ENCODE results near the gene EIF4G3. TPM values are rescaled to one million over a fixed set of nuclear protein-coding genes. Genes with fewer than 3 reads are reported as not detected.
"Not testable (repeated sequence)": the region's sequence is repeated elsewhere in the genome, so short reads cannot be mapped to it uniquely, and the experiment has no call there.

EIF4G3 gene
- polyA plus RNA-seq, 3 donors, result 5.1 to 34.2 (median 5.8) TPM

DNA sequence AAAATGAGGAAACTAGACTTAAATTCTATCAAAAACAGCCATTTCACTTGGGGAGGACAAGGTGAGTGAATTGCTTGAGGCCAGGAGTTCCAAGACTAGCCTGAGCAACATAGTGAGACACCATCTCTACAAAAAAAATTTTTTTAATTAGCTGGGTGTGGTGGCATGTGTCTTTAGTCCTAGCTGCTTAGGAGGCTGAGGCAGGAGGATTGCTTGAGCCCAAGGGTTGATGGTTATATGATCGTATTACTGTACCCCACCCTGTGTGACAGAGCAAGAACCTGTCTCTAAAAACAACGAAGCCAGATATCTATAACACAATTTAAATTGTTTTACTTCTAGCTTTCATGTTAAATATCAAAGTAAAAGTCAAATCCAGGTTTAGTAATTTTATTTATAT, 263.5 kb downstream of the EIF4G3 start:
- Histone ChIP-seq H3K9me3 (replicated peaks in 1 of 2; ENCODE audit: control insufficient read depth in 1 of 2, insufficient read depth in 1 of 2, low read length in 2 of 2) (no peaks in the 10 kb centered on the region), H2AFZ (ENCODE audit: insufficient read depth, low read depth, low read length, poor library complexity, severe bottlenecking) (no peak overlapping the region), H3K4me3 (replicated peaks in 1 of 3; ENCODE audit: low read depth in 2 of 3, low read length in 3 of 3) (no peak overlapping the region), H4K20me1 (ENCODE audit: insufficient read depth, low read length) (no peaks in the 10 kb centered on the region), H3K4me2 (replicated peaks; ENCODE audit: extremely low read depth, low read length, poor library complexity, severe bottlenecking) (no peak overlapping the region), H3K27me3 (ENCODE audit: control insufficient read depth in 2 of 2, insufficient read depth in 2 of 2, low read length in 2 of 2) (no peaks in the 10 kb centered on the region), H3K79me2 (ENCODE audit: insufficient read depth, low read length) (no peaks in the 10 kb centered on the region), H3K9ac (ENCODE audit: insufficient read depth, low read length, poor library complexity, severe bottlenecking) (no peak overlapping the region), H3K36me3 (replicated peaks in 1 of 2; ENCODE audit: control insufficient read depth in 1 of 2, insufficient read depth in 2 of 2, low read length in 2 of 2) (peaks cover 0 to 6% of the 10 kb centered on the region in 2 donors), H3K27ac (ENCODE audit: low read depth in 1 of 2, low read length in 2 of 2) (no peak overlapping the region), H3K4me1 (ENCODE audit: control insufficient read depth in 1 of 2, insufficient read depth in 2 of 2, low read length in 2 of 2) (no peaks in the 10 kb centered on the region)
- H3K4me1 Mint-ChIP-seq, result no peaks in the 10 kb centered on the region
- TF ChIP-seq, protein P1, sequence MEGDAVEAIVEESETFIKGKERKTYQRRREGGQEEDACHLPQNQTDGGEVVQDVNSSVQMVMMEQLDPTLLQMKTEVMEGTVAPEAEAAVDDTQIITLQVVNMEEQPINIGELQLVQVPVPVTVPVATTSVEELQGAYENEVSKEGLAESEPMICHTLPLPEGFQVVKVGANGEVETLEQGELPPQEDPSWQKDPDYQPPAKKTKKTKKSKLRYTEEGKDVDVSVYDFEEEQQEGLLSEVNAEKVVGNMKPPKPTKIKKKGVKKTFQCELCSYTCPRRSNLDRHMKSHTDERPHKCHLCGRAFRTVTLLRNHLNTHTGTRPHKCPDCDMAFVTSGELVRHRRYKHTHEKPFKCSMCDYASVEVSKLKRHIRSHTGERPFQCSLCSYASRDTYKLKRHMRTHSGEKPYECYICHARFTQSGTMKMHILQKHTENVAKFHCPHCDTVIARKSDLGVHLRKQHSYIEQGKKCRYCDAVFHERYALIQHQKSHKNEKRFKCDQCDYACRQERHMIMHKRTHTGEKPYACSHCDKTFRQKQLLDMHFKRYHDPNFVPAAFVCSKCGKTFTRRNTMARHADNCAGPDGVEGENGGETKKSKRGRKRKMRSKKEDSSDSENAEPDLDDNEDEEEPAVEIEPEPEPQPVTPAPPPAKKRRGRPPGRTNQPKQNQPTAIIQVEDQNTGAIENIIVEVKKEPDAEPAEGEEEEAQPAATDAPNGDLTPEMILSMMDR (IDR thresholded peaks at IDR 0.05), result no peak
- no peaks in the 10 kb centered on the region for H3K27me3 Mint-ChIP-seq (ENCODE audit: low read depth in 3 of 3)
- H3K9me3 Mint-ChIP-seq, result no peaks in the 10 kb centered on the region
- peaks cover 18 to 29% of the 10 kb centered on the region in 2 donors for H3K36me3 Mint-ChIP-seq
- no peak overlapping the region for H3K27ac Mint-ChIP-seq
- no peak for DNase-seq
- intact Hi-C loops (cut with micrococcal nuclease), result no loop called here
- no peak overlapping the region for H3K4me3 Mint-ChIP-seq
- WGBS (ENCODE audit: insufficient coverage), result no CpG with 5 or more reads among the region's 2 CpGs

DNA sequence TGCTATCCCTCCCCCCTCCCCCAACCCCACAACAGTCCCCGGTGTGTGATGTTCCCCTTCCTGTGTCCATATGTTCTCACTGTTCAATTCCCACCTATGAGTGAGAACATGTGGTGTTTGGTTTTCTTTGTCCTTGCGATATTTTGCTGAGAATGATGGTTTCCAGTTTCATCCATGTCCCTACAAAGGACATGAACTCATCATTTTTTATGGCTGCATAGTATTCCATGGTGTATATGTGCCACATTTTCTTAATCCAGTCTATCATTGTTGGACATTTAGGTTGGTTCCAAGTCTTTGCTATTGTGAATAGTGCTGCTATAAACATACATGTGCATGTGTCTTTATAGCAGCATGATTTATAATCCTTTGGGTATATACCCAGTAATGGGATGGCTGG, 269.2 kb downstream of the EIF4G3 start:
- H3K79me2 ChIP-seq (ENCODE audit: insufficient read depth, low read length); H2AFZ ChIP-seq (ENCODE audit: insufficient read depth, low read depth, low read length, poor library complexity, severe bottlenecking); H3K9ac ChIP-seq (ENCODE audit: insufficient read depth, low read length, poor library complexity, severe bottlenecking); intact Hi-C loops (cut with micrococcal nuclease); H3K4me2 ChIP-seq (replicated peaks; ENCODE audit: extremely low read depth, low read length, poor library complexity, severe bottlenecking); H3K9me3 Mint-ChIP-seq; H3K9me3 ChIP-seq (replicated peaks in 1 of 2; ENCODE audit: control insufficient read depth in 1 of 2, insufficient read depth in 1 of 2, low read length in 2 of 2); H3K4me3 ChIP-seq (replicated peaks in 1 of 3; ENCODE audit: low read depth in 2 of 3, low read length in 3 of 3); H4K20me1 ChIP-seq (ENCODE audit: insufficient read depth, low read length); H3K4me3 Mint-ChIP-seq; H3K4me1 Mint-ChIP-seq; H3K27me3 ChIP-seq (ENCODE audit: control insufficient read depth in 2 of 2, insufficient read depth in 2 of 2, low read length in 2 of 2); DNase-seq; H3K27ac Mint-ChIP-seq; H3K4me1 ChIP-seq (ENCODE audit: control insufficient read depth in 1 of 2, insufficient read depth in 2 of 2, low read length in 2 of 2); H3K27me3 Mint-ChIP-seq (ENCODE audit: low read depth in 3 of 3); H3K27ac ChIP-seq (ENCODE audit: low read depth in 1 of 2, low read length in 2 of 2): not testable (repeated sequence)
- no CpG with 5 or more reads among the region's 2 CpGs for WGBS (ENCODE audit: insufficient coverage)
- peaks cover 22 to 29% of the 10 kb centered on the region in 2 donors for H3K36me3 Mint-ChIP-seq
- H3K36me3 ChIP-seq (replicated peaks in 1 of 2; ENCODE audit: control insufficient read depth in 1 of 2, insufficient read depth in 2 of 2, low read length in 2 of 2), result peaks cover 4 to 29% of the 10 kb centered on the region in 2 donors
